Measurements from ENCODE around the gene SMC6. TPM values are rescaled to one million over a fixed set of nuclear protein-coding genes. Genes with fewer than 3 reads are reported as not detected.

SMC6 gene
- total RNA-seq, 4 donors from 2014 or later = 15.7 to 49.1 (median 36.2) TPM

- Histone ChIP-seq H3K27me3 (no peaks in the 10 kb centered on the region), H3K4me3 (no peak overlapping the region), H3K27ac (no peak overlapping the region), H3K36me3 (peaks cover 0 to 81% (median 30%) of the 10 kb centered on the region in 4 donors), H3K9me3 (no peaks in the 10 kb centered on the region), H3K4me1 (no peaks in the 10 kb centered on the region)
- intact Hi-C loops (cut with DNase I; ENCODE audit: low total_unique reads) (no loop called here), in situ Hi-C loops (cut with MboI; ENCODE audit: low pct_ligation_motif_present in 1 of 4, low pct_unique_long_range_greater_than_20kb in 1 of 4, low sequenced_read_pairs in 3 of 4) (loop anchor here in 2 of 4 donors (25.0 kb wide), 1 partner anchor 119 kb away; no protein-coding TSS in a partner anchor)
- DNase-seq = no peak
- no peak for TF ChIP-seq POLR2AphosphoS5 (IDR thresholded peaks at IDR 0.05)
- TF ChIP-seq CTCF (IDR thresholded peaks at IDR 0.05) = no peak
- no peak for TF ChIP-seq POLR2A (IDR thresholded peaks at IDR 0.05)
- no peak for TF ChIP-seq EP300 (IDR thresholded peaks at IDR 0.05; ENCODE audit: low read depth)
- 82 to 86% methylated on average over 4 to 5 of the region's 5 CpGs for WGBS, 2 donors (ENCODE audit: low coverage in 1 of 2)
Observed at GRCh38 chr2:17718689-17719088, 34.9 kb downstream of the SMC6 start.

GRCh38 chr2:17717666-17718065 lies 35.9 kb downstream of the SMC6 start:
- Histone ChIP-seq H3K27me3 (no peaks in the 10 kb centered on the region), H3K27ac (no peak overlapping the region), H3K4me3 (no peak overlapping the region), H3K4me1 (no peaks in the 10 kb centered on the region), H3K36me3 (peaks cover 0 to 76% (median 33%) of the 10 kb centered on the region in 4 donors), H3K9me3 (no peaks in the 10 kb centered on the region)
- DNase-seq = no peak
- in situ Hi-C loops (cut with MboI; ENCODE audit: low pct_ligation_motif_present in 1 of 4, low pct_unique_long_range_greater_than_20kb in 1 of 4, low sequenced_read_pairs in 3 of 4) (loop anchor here in 2 of 4 donors (25.0 kb wide), 1 partner anchor 120 kb away; no protein-coding TSS in a partner anchor), intact Hi-C loops (cut with DNase I; ENCODE audit: low total_unique reads) (no loop called here)
- 99% methylated on average over 4 of the region's 4 CpGs; no CpG with 5 or more reads in 1 of the 2 donors for WGBS, 2 donors (ENCODE audit: low coverage in 1 of 2)
- TF ChIP-seq EP300 (IDR thresholded peaks at IDR 0.05; ENCODE audit: low read depth) = no peak
- TF ChIP-seq POLR2A (IDR thresholded peaks at IDR 0.05) = no peak
- TF ChIP-seq POLR2AphosphoS5 (IDR thresholded peaks at IDR 0.05) = no peak
- no peak for TF ChIP-seq CTCF (IDR thresholded peaks at IDR 0.05)

- Histone ChIP-seq H3K36me3 (peaks cover 0 to 60% (median 22%) of the 10 kb centered on the region in 4 donors), H3K4me3 (no peak overlapping the region), H3K27ac (no peak overlapping the region), H3K27me3 (no peaks in the 10 kb centered on the region), H3K4me1 (no peaks in the 10 kb centered on the region), H3K9me3 (no peaks in the 10 kb centered on the region)
- WGBS, 2 donors (ENCODE audit: low coverage in 1 of 2) = 92% methylated on average over 1 of the region's 1 CpG; no CpG with 5 or more reads in 1 of the 2 donors
- in situ Hi-C loops (cut with MboI; ENCODE audit: low pct_ligation_motif_present in 1 of 4, low pct_unique_long_range_greater_than_20kb in 1 of 4, low sequenced_read_pairs in 3 of 4) (loop anchor here in 2 of 4 donors (25.0 kb wide), 1 partner anchor 124 kb away; no protein-coding TSS in a partner anchor), intact Hi-C loops (cut with DNase I; ENCODE audit: low total_unique reads) (no loop called here)
- no peak for DNase-seq
- TF ChIP-seq POLR2A (IDR thresholded peaks at IDR 0.05) (no peak), CTCF (IDR thresholded peaks at IDR 0.05) (no peak), EP300 (IDR thresholded peaks at IDR 0.05; ENCODE audit: low read depth) (no peak), POLR2AphosphoS5 (IDR thresholded peaks at IDR 0.05) (no peak)
Observed at GRCh38 chr2:17713291-17713690, 40.3 kb downstream of the SMC6 start.

- intact Hi-C loops (cut with DNase I; ENCODE audit: low total_unique reads) = no loop called here
- Histone ChIP-seq H3K4me1 (no peaks in the 10 kb centered on the region), H3K9me3 (no peaks in the 10 kb centered on the region), H3K4me3 (no peak overlapping the region), H3K27ac (no peak overlapping the region), H3K36me3 (peaks cover 0 to 43% (median 14%) of the 10 kb centered on the region in 4 donors), H3K27me3 (no peaks in the 10 kb centered on the region)
- no peak for DNase-seq
- TF ChIP-seq POLR2A (IDR thresholded peaks at IDR 0.05) = no peak
- TF ChIP-seq POLR2AphosphoS5 (IDR thresholded peaks at IDR 0.05) = no peak
- TF ChIP-seq EP300 (IDR thresholded peaks at IDR 0.05; ENCODE audit: low read depth) = no peak
- TF ChIP-seq CTCF (IDR thresholded peaks at IDR 0.05) = no peak
- in situ Hi-C loops (cut with MboI; ENCODE audit: low pct_ligation_motif_present in 1 of 4, low pct_unique_long_range_greater_than_20kb in 1 of 4, low sequenced_read_pairs in 3 of 4) = loop anchor here in 2 of 4 donors (25.0 kb wide), 1 partner anchor 127 kb away; no protein-coding TSS in a partner anchor
- 82 to 92% methylated on average over 3 to 9 of the region's 9 CpGs for WGBS, 2 donors (ENCODE audit: low coverage in 1 of 2)
Observed at GRCh38 chr2:17710547-17711248, 42.9 kb downstream of the SMC6 start.

Data from transverse colon (tissue), 4 donors.